T-helper 17 cell (primary cell): Measurements from ENCODE around the gene ISCU. TPM values are rescaled to one million over a fixed set of nuclear protein-coding genes. Genes with fewer than 3 reads are reported as not detected.
"Not testable (repeated sequence)": the region's sequence is repeated elsewhere in the genome, so short reads cannot be mapped to it uniquely, and the experiment has no call there.

Experiments used
- ATAC-seq: fragments of 150-1000 bp; cut with Tn5 transposase; 2 replicates; pipeline ENCODE4 v1.10.0; 2021; ENCODE audit warnings: mild to moderate bottlenecking, moderate library complexity
- DNase-seq, 3 donors: peaks; one replicate each; pipeline versions ENCODE4 v3.0.0 to v3.0.0-alpha.2; 2020 to 2021
- H3K9me3 ChIP-seq: one replicate; pipeline ENCODE4 v1.7.0; 2013; ENCODE audit warnings: low read length, mild to moderate bottlenecking; ENCODE audit not compliant: control insufficient read depth, poor library complexity, severe bottlenecking
- H3K27ac Mint-ChIP-seq: one replicate; pipeline ENCODE4 v1.8.0; 2022; ENCODE audit warnings: mild to moderate bottlenecking, moderate library complexity, mixed read lengths
- H3K27me3 Mint-ChIP-seq: one replicate; pipeline ENCODE4 v1.8.0; 2022; ENCODE audit warnings: mixed read lengths
- H3K36me3 Mint-ChIP-seq: one replicate; pipeline ENCODE4 v1.8.0; 2022; ENCODE audit warnings: low read depth, mixed read lengths
- H3K4me1 Mint-ChIP-seq: one replicate; pipeline ENCODE4 v1.8.0; 2022; ENCODE audit warnings: mild to moderate bottlenecking, mixed read lengths
- H3K4me3 Mint-ChIP-seq: one replicate; pipeline ENCODE4 v1.8.0; 2022; ENCODE audit warnings: mild to moderate bottlenecking, moderate library complexity, mixed read lengths
- total RNA-seq, 4 donors: library from RNA in 2 of 4; stranded (reverse) in 2 of 4; gene quantifications; one replicate each; pipeline ENCODE4 v1.2.3 and lab custom pipeline; 2022 to 2026

ISCU gene
- total RNA-seq, 2 donors from 2014 or later, result 139 to 177 TPM

- H3K27ac Mint-ChIP-seq, result no peak overlapping the region
- no peak for DNase-seq
- peaks cover 19% of the 10 kb centered on the region for H3K4me1 Mint-ChIP-seq
- H3K27me3 Mint-ChIP-seq, result no peaks in the 10 kb centered on the region
- H3K9me3 ChIP-seq, result peaks cover 2% of the 10 kb centered on the region
- ATAC-seq, result no peak
- no peak overlapping the region for H3K4me3 Mint-ChIP-seq
- H3K36me3 Mint-ChIP-seq, result no peaks in the 10 kb centered on the region
Measured at GRCh38 chr12:108610856-108611605, 48.6 kb downstream of the ISCU start.

GRCh38 chr12:108611884-108612415 lies 49.6 kb downstream of the ISCU start:
- H3K36me3 Mint-ChIP-seq, result peaks cover 3% of the 10 kb centered on the region
- no peak overlapping the region for H3K4me3 Mint-ChIP-seq
- peaks cover 24% of the 10 kb centered on the region for H3K4me1 Mint-ChIP-seq
- H3K9me3 ChIP-seq, result peaks cover 3% of the 10 kb centered on the region
- ATAC-seq (peak; percentile 37), DNase-seq (peak; percentile 28 to 38 (median 34))
- H3K27ac Mint-ChIP-seq, result no peak overlapping the region
- H3K27me3 Mint-ChIP-seq, result no peaks in the 10 kb centered on the region

DNA sequence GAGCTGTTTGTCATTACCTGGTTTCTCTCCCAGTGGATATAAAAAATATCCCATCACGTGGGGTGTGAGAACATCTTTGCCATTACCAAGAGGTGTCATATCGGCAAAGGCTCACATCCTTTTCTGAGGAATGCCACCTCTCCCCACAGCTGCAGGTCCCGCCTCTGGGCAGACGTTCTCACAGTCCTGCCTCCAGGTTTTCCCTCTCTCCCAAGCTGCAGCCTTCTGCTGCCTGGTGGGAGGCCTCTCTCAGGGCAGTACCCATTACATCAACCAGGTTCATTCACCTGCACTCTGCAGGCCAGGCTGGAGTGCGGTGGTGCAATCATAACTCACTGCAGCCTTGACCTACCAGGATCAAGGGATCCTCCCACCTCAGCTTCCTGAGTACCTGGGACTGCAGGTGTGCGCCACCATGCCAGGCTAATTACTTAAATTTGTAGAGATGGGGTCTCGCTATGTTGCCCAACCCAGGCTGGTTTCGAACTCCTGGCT lies 50.4 kb downstream of the ISCU start:
- Mint-ChIP-seq H3K4me3 (no peak overlapping the region), H3K27me3 (no peaks in the 10 kb centered on the region), H3K4me1 (peaks cover 27% of the 10 kb centered on the region), H3K36me3 (peaks cover 7% of the 10 kb centered on the region), H3K27ac (peak overlapping the region; percentile 94)
- H3K9me3 ChIP-seq, result peaks cover 3% of the 10 kb centered on the region
- DNase-seq (no peak), ATAC-seq (no peak)

DNA sequence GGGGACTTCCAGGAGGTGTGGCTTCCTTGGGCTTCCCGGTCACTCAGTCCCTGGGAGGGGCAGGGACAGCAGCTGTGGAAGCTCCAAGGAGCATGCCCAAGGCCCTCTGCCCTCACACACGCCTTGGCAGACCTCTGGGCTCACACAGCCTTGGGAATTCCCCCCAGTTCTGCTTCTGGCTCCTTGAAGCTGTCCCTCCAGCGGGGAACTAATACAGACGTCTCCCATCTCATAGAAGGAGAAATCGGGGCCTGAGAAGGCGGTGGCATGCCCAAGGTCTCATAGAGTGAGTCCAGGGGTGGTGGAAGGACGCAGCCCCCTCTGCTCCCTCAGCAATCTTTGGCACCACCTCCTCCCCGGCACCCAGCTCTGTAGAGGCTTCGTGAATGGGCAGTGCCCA lies 51.2 kb downstream of the ISCU start:
- DNase-seq, result no peak
- H3K36me3 Mint-ChIP-seq, result peaks cover 7% of the 10 kb centered on the region
- no peak for ATAC-seq
- no peaks in the 10 kb centered on the region for H3K27me3 Mint-ChIP-seq
- H3K4me1 Mint-ChIP-seq, result peaks cover 32% of the 10 kb centered on the region
- peak overlapping the region; percentile 94 for H3K27ac Mint-ChIP-seq
- H3K4me3 Mint-ChIP-seq, result no peak overlapping the region
- H3K9me3 ChIP-seq, result peaks cover 3% of the 10 kb centered on the region

DNA sequence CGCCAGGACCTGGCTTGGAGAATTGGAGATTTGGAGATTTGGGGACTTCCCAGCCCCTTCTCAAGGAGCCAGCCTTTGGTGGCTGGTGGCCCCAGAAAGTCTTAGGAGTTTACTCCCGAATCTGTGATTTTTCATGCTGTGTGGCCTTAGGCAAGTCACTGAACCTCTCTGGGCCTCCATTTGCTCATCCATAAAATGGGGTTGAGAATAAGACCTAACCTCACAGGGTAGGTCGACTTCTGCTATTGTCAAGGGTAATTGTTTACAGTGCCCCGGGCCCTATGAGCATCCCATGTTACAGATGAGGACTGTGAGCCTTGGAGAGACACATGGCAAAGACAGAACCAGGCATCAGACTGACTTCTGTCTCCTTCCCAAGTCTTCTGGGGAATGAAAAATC lies 51.6 kb downstream of the ISCU start:
- Mint-ChIP-seq H3K27ac (peak overlapping the region; percentile 94), H3K4me3 (no peak overlapping the region), H3K27me3 (no peaks in the 10 kb centered on the region), H3K36me3 (peaks cover 7% of the 10 kb centered on the region), H3K4me1 (peaks cover 35% of the 10 kb centered on the region)
- H3K9me3 ChIP-seq, result peaks cover 3% of the 10 kb centered on the region
- ATAC-seq (no peak), DNase-seq (no peak)

DNA sequence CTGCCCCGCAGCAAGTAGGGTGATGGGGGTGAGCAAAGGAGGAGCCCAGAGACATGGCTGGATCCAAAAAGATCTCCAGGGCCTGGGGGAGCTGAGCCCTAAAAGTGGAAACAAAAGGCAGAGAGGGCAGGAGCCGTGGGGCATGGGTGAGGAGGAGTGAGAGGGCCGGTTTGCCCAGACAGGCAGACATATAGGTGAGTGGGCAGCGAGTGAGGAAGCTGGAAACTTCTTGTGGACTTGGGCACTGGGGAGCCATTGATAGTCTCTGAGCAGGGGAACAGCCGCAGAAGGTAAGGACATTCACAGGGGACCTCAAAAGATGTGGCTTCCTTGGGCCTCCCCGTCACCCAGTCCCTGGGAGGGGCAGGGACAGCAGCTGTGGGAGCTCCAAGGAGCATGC lies 52.2 kb downstream of the ISCU start:
- H3K36me3 Mint-ChIP-seq, result peaks cover 7% of the 10 kb centered on the region
- peak overlapping the region; percentile 50 for H3K4me3 Mint-ChIP-seq
- peaks cover 39% of the 10 kb centered on the region for H3K4me1 Mint-ChIP-seq
- H3K27me3 Mint-ChIP-seq, result no peaks in the 10 kb centered on the region
- peak overlapping the region; percentile 94 for H3K27ac Mint-ChIP-seq
- ATAC-seq, result no peak
- no peak for DNase-seq
- H3K9me3 ChIP-seq, result peaks cover 3% of the 10 kb centered on the region

GRCh38 chr12:108615918-108616317 lies 53.5 kb downstream of the ISCU start:
- peaks cover 3% of the 10 kb centered on the region for H3K9me3 ChIP-seq
- peaks cover 45% of the 10 kb centered on the region for H3K4me1 Mint-ChIP-seq
- H3K4me3 Mint-ChIP-seq, result no peak overlapping the region
- no peak for DNase-seq
- H3K27ac Mint-ChIP-seq, result peak overlapping the region; percentile 96
- ATAC-seq, result no peak
- H3K36me3 Mint-ChIP-seq, result peaks cover 7% of the 10 kb centered on the region
- no peaks in the 10 kb centered on the region for H3K27me3 Mint-ChIP-seq

GRCh38 chr12:108616359-108616758 lies 54.0 kb downstream of the ISCU start:
- Mint-ChIP-seq H3K4me1 (peaks cover 48% of the 10 kb centered on the region), H3K4me3 (no peak overlapping the region), H3K36me3 (peaks cover 9% of the 10 kb centered on the region), H3K27ac (peak overlapping the region; percentile 96), H3K27me3 (no peaks in the 10 kb centered on the region)
- peaks cover 3% of the 10 kb centered on the region for H3K9me3 ChIP-seq
- DNase-seq, result no peak
- no peak for ATAC-seq

DNA sequence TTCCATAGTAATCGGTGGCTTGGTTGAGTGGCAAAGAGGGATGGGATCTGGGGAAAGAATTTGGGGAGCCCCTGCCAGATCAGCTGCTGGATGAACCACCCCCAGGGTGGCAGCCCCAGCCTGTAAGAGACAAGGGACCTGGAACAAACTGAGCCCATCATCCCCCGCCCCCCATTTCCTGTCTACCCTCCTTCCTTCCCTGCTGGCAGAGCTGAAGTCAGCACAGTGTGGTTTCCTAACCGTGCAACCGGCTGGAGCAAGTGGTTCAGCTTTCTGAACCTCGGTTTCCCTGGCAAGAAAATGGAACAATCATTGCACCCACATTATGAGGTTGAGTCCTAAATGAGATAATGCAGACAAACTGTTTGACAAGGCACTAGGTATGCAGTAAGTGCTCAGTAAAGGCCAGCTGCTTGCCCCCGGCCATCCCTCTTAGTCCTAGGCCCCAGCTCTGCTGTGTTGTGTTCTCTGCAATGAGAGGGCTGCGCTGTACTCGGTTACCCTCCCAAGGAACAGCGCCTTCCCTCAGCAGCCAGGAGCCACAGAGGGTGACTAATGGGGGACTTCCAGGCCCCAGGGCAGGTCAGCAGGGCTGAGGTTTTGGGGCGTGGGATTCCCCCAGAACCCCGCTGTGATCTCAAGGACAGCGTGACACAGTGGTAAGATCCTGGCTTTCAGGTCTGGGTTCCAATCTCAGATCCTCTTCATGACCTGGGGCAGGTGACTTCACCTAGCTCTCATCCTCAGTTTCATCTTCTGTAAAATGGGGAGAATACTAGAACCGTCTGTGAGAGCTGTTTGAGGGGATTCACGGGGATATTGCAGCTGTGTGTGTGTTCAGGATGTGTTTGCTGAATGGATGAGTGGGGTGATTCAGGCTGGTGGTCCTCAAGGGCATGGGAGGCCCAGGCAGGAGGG lies 54.8 kb downstream of the ISCU start:
- Mint-ChIP-seq H3K27me3 (no peaks in the 10 kb centered on the region), H3K4me1 (peaks cover 48% of the 10 kb centered on the region), H3K4me3 (peak overlapping the region; percentile 86), H3K27ac (peak overlapping the region; percentile 96), H3K36me3 (peaks cover 9% of the 10 kb centered on the region)
- peaks cover 3% of the 10 kb centered on the region for H3K9me3 ChIP-seq
- peak; percentile 61 to 81 (median 62) for DNase-seq
- ATAC-seq, result peak; percentile 92

DNA sequence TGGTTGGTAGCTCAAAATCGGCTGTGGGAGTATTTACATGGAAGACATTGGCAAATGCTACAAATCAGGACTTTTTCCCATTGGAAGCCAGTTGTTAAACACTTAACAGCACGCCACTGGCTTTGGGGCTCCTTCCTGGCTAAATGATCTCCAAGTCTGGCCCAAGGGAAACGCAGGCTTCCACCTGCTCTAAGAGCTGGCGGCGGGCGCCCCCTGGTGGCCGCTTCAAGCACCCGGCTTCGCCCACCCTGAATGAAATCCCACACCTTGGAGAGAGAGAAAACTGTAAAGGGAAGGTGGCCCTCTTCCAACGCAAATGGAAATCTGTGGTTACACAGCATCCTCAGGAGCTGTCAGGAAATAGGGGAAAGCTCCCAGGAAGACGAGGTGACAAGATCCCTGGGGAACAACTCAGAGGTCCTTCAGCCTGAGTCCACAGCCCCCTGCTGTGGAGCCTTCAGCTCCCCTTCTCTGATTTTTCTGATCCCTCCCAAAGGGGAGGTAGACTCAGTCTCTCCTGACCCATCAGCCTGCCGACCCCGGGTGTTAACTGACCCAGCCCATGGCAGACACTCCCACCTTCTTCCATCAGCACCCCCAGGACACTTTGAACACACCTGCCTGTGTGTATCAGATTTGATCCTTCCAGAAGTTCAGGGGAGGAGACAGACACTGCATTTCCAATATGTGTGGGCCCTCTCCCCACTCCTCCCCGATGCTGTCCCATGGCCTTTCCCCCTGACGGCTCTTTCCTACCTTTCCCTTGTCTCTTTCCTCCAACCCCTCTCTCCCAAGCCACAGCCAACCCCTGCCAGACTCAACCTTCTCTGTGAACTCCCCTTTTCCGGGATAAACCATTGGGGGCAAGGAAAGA lies 55.9 kb downstream of the ISCU start:
- peaks cover 3% of the 10 kb centered on the region for H3K9me3 ChIP-seq
- Mint-ChIP-seq H3K27ac (peak overlapping the region; percentile 96), H3K36me3 (peaks cover 11% of the 10 kb centered on the region), H3K4me1 (peaks cover 54% of the 10 kb centered on the region), H3K27me3 (no peaks in the 10 kb centered on the region), H3K4me3 (peak overlapping the region; percentile 67)
- ATAC-seq, result peak; percentile 43
- peak; percentile 69 to 77 (median 70) for DNase-seq

GRCh38 chr12:108618953-108619274 lies 56.5 kb downstream of the ISCU start:
- not testable (repeated sequence) for H3K9me3 ChIP-seq, H3K27me3 Mint-ChIP-seq, DNase-seq, H3K4me3 Mint-ChIP-seq, ATAC-seq
- H3K27ac Mint-ChIP-seq, result peak overlapping the region; percentile 96
- peaks cover 11% of the 10 kb centered on the region for H3K36me3 Mint-ChIP-seq
- H3K4me1 Mint-ChIP-seq, result peaks cover 57% of the 10 kb centered on the region
